Measurements from ENCODE around the gene ZFC3H1. TPM values are rescaled to one million over a fixed set of nuclear protein-coding genes. Genes with fewer than 3 reads are reported as not detected.

The ZFC3H1 gene
- total and polyA plus RNA-seq, 9 of the 15 experiments (the other 6 are each of a cell fraction or from before 2014, with no cell fraction given) = 14.8 to 80.5 (median 22.1) TPM

- FAIRE-seq (no peak), ATAC-seq (no peak), DNase-seq (ENCODE audit: extremely low read depth in 1 of 4, low spot score in 3 of 4) (no peak)
- intact Hi-C loops (cut with micrococcal nuclease) (no loop called here), in situ Hi-C loops (cut with MboI) (no loop called here)
- Histone ChIP-seq H3K9ac (ENCODE audit: insufficient read depth in 1 of 2, low read depth in 2 of 2, low read length in 2 of 2) (no peak overlapping the region), H3K36me3 (ENCODE audit: control insufficient read depth, insufficient read depth, low read length) (peaks cover 11% of the 10 kb centered on the region; the same call in 2 of the 3 replicates), H3K9me1 (ENCODE audit: control insufficient read depth, insufficient read depth, low read length) (no peaks in the 10 kb centered on the region), H3K27ac (ENCODE audit: extremely low read depth, low read depth, low read length) (no peak overlapping the region), H3K27me3 (ENCODE audit: control insufficient read depth in 2 of 2, insufficient read depth in 2 of 2, low read length in 2 of 2) (no peaks in the 10 kb centered on the region), H3K4me1 (replicated peaks in 1 of 2; ENCODE audit: control insufficient read depth in 2 of 2, insufficient read depth in 2 of 2, low read length in 2 of 2) (peaks cover 2 to 5% of the 10 kb centered on the region in 2 experiments; a peak in 2 of 5 replicates), H3K4me2 (ENCODE audit: insufficient read depth, low read length) (no peak overlapping the region), H4K20me1 (replicated peaks; ENCODE audit: control insufficient read depth, insufficient read depth, low read length) (no peaks in the 10 kb centered on the region), H2AFZ (ENCODE audit: low read depth, low read length) (no peak overlapping the region), H3K4me3 (no peak overlapping the region), H3K79me2 (ENCODE audit: control insufficient read depth, insufficient read depth, low read length) (peaks cover 6% of the 10 kb centered on the region; the same call in 2 of the 3 replicates), H3K9me3 (replicated peaks; ENCODE audit: control insufficient read depth, insufficient read depth, low read depth, low read length) (no peaks in the 10 kb centered on the region)
- WGBS (ENCODE audit: insufficient coverage, low coverage, missing lambda C conversion rate) = 90% methylated on average over 7 of the region's 7 CpGs
- POLR2A ChIA-PET = no interaction called here
- no TSS peak for BruUV-seq (replicated peaks)
- CTCF ChIA-PET (ENCODE audit: low intra/inter-chr PET ratio) = no interaction called here
- TF ChIP-seq CHD2 (IDR thresholded peaks at IDR 0.05; ENCODE audit: low read depth, low read length) (no peak), HMGN3 (IDR thresholded peaks at IDR 0.05; ENCODE audit: borderline replicate concordance, extremely low read depth, insufficient read length, low read depth, low read length) (no peak), EZH2 (IDR thresholded peaks at IDR 0.05; ENCODE audit: borderline replicate concordance, low read depth, low read length) (no peak), IRF9 (tag; IDR thresholded peaks at IDR 0.05) (no peak), CEBPZ (IDR thresholded peaks at IDR 0.05; ENCODE audit: borderline replicate concordance, low read depth, low read length) (no peak), RCOR1 (IDR thresholded peaks at IDR 0.05; ENCODE audit: borderline replicate concordance in 1 of 2, low read depth in 2 of 2, low read length in 2 of 2) (no peak), ZFX (CRISPR knock-in tag; IDR thresholded peaks at IDR 0.05) (no peak), RNF2 (IDR thresholded peaks at IDR 0.05) (no peak), ZC3H8 (IDR thresholded peaks at IDR 0.05) (no peak)
These were observed 29.5 kb upstream of the ZFC3H1 start for GRCh38 chr12:71693126-71693525.

Measured in K562 (cell line).